ENCODE data around the gene CD80. TPM values are rescaled to one million over a fixed set of nuclear protein-coding genes. Genes with fewer than 3 reads are reported as not detected.

Gene CD80
- total RNA-seq, 4 donors from 2014 or later = 2.4 to 13.8 TPM; not detected in 2

DNA sequence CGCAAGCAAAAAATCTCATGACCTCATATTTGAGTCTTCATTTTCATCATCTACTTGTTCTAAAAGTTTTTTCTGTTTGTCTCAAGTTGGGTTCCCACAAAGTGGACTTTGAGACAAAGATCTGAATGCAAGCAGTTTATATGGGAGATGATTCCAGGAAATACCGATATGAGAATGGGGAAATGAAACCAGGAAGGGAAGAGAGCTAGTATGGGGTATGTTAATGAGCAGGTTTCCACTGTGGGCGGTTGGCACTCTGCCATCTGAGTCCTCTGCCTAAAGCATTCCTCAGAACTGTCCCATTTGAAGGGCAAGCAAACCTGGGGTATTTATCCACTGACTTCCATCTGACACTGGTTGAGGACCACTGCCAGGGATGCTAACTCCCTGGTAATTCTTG is 28.7 kb upstream of the CD80 start:
- Histone ChIP-seq H3K9me3 (no peaks in the 10 kb centered on the region), H3K4me3 (no peak overlapping the region), H3K36me3 (no peaks in the 10 kb centered on the region), H3K27ac (no peak overlapping the region), H3K4me1 (no peaks in the 10 kb centered on the region), H3K27me3 (no peaks in the 10 kb centered on the region)
- peak; percentile 63 for DNase-seq
- TF ChIP-seq, protein P1, sequence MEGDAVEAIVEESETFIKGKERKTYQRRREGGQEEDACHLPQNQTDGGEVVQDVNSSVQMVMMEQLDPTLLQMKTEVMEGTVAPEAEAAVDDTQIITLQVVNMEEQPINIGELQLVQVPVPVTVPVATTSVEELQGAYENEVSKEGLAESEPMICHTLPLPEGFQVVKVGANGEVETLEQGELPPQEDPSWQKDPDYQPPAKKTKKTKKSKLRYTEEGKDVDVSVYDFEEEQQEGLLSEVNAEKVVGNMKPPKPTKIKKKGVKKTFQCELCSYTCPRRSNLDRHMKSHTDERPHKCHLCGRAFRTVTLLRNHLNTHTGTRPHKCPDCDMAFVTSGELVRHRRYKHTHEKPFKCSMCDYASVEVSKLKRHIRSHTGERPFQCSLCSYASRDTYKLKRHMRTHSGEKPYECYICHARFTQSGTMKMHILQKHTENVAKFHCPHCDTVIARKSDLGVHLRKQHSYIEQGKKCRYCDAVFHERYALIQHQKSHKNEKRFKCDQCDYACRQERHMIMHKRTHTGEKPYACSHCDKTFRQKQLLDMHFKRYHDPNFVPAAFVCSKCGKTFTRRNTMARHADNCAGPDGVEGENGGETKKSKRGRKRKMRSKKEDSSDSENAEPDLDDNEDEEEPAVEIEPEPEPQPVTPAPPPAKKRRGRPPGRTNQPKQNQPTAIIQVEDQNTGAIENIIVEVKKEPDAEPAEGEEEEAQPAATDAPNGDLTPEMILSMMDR (IDR thresholded peaks at IDR 0.05) = no peak
- no peak for TF ChIP-seq POLR2AphosphoS5 (IDR thresholded peaks at IDR 0.05)
- in situ Hi-C loops (cut with MboI; ENCODE audit: low pct_ligation_motif_present in 1 of 4, low pct_unique_long_range_greater_than_20kb in 1 of 4, low sequenced_read_pairs in 3 of 4) = no loop called here
- intact Hi-C loops (cut with DNase I; ENCODE audit: low total_unique reads) = no loop called here
- WGBS, 2 donors (ENCODE audit: low coverage in 1 of 2) = 40 to 49% methylated on average over 3 of the region's 3 CpGs

DNA sequence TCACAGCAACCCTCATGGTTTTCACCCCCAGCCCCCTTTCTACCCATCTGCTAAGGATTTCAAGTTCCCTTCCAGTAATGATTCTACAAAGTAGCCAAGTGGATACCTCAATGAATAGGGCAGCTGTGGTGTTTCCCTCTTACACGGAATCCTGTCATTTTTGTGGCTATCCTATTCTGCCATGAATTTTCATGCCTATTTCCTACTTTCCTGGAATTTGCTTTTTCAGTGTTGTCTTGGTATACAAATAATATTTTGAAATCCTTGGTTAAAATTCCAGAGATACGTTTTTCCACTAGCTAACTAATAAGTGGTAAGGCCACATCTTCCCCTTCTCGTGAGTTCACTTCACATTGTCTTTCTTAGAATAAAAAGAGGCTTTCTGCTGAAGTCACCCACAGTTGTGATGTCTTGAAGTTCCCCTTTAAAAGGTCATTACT is 27.3 kb upstream of the CD80 start:
- TF ChIP-seq, protein P1 (IDR thresholded peaks at IDR 0.05) = no peak
- TF ChIP-seq EP300 (IDR thresholded peaks at IDR 0.05; ENCODE audit: low read depth) (no peak), POLR2A (IDR thresholded peaks at IDR 0.05) (no peak), POLR2AphosphoS5 (IDR thresholded peaks at IDR 0.05) (no peak)
- in situ Hi-C loops (cut with MboI; ENCODE audit: low pct_ligation_motif_present in 1 of 4, low pct_unique_long_range_greater_than_20kb in 1 of 4, low sequenced_read_pairs in 3 of 4) = no loop called here
- WGBS, 2 donors (ENCODE audit: low coverage in 1 of 2) = 62 to 73% methylated on average over 3 of the region's 3 CpGs
- Histone ChIP-seq H3K27ac (no peak overlapping the region), H3K9me3 (no peaks in the 10 kb centered on the region), H3K4me3 (no peak overlapping the region), H3K27me3 (no peaks in the 10 kb centered on the region), H3K4me1 (no peaks in the 10 kb centered on the region), H3K36me3 (no peaks in the 10 kb centered on the region)
- no peak for DNase-seq
- intact Hi-C loops (cut with DNase I; ENCODE audit: low total_unique reads) = no loop called here

DNA sequence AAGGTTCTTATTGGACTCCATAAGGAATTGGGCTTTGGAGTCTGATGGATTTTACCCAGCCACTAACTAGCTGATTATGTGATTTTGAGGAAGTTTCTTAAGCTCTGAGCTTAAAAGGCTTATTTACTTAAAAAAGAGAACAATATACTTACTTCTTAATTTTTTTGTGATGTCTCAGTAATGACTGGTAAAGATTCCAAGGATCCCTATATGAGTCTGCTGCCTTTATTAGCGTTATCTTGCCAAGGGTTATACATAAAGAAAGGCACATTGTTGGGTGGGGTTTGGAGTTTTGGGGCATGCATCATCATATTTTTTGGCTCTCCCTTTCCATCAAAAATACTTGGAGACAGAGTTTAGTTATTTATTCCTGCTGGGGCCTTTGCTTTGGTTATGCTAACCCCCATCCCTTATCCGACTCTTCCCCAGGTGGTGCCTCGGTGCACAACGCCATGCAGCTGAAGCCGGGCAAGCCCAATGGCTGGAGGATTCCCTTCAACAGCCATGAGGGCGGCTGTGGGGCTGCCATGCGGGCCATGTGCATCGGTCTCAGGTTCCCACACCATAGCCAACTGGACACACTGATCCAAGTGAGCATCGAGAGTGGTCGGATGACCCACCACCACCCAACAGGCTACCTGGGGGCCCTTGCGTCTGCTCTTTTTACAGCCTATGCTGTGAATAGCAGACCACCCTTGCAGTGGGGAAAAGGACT is 26.6 kb upstream of the CD80 start:
- H3K27me3 ChIP-seq = no peaks in the 10 kb centered on the region
- no peaks in the 10 kb centered on the region for H3K36me3 ChIP-seq
- no peak overlapping the region for H3K27ac ChIP-seq
- intact Hi-C loops (cut with DNase I; ENCODE audit: low total_unique reads) = no loop called here
- no peak overlapping the region for H3K4me3 ChIP-seq
- in situ Hi-C loops (cut with MboI; ENCODE audit: low pct_ligation_motif_present in 1 of 4, low pct_unique_long_range_greater_than_20kb in 1 of 4, low sequenced_read_pairs in 3 of 4) = no loop called here
- no peak for DNase-seq
- 96 to 100% methylated on average over 1 to 11 of the region's 11 CpGs for WGBS, 2 donors (ENCODE audit: low coverage in 1 of 2)
- H3K9me3 ChIP-seq = no peaks in the 10 kb centered on the region
- TF ChIP-seq EP300 (IDR thresholded peaks at IDR 0.05; ENCODE audit: low read depth) (no peak), POLR2A (IDR thresholded peaks at IDR 0.05) (no peak), POLR2AphosphoS5 (IDR thresholded peaks at IDR 0.05) (no peak)
- TF ChIP-seq, protein P1 (IDR thresholded peaks at IDR 0.05) = no peak
- no peaks in the 10 kb centered on the region for H3K4me1 ChIP-seq

DNA sequence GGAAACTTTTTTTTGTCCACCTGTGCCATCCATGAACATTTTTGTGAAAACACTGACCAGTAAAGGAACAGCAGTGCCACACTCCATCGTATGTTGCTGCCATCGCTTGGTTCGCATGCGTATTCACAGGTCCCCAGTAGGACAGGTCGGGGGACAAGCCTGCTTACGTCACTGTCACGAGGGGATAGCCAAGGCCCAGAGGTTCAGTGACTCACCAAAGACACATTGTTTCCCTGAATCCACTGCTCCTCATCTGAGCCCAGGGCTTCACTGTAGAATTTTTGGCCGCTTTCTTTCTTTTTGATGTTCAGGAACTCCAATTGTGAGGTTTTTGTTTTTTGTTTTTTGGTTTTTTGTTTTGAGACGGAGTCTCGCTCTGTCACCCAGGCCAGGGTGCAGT is 25.8 kb upstream of the CD80 start:
- no peak for DNase-seq
- TF ChIP-seq POLR2A (IDR thresholded peaks at IDR 0.05) (no peak), POLR2AphosphoS5 (IDR thresholded peaks at IDR 0.05) (no peak)
- TF ChIP-seq, protein P1 (IDR thresholded peaks at IDR 0.05) = no peak
- in situ Hi-C loops (cut with MboI; ENCODE audit: low pct_ligation_motif_present in 1 of 4, low pct_unique_long_range_greater_than_20kb in 1 of 4, low sequenced_read_pairs in 3 of 4) = no loop called here
- no peaks in the 10 kb centered on the region for H3K27me3 ChIP-seq
- intact Hi-C loops (cut with DNase I; ENCODE audit: low total_unique reads) = no loop called here
- no peaks in the 10 kb centered on the region for H3K36me3 ChIP-seq
- peaks cover 0 to 5% (median 4%) of the 10 kb centered on the region in 4 donors for H3K4me1 ChIP-seq
- H3K27ac ChIP-seq = no peak overlapping the region
- 95 to 98% methylated on average over 8 to 10 of the region's 10 CpGs for WGBS, 2 donors (ENCODE audit: low coverage in 1 of 2)
- no peak overlapping the region for H3K4me3 ChIP-seq
- H3K9me3 ChIP-seq = no peaks in the 10 kb centered on the region

All from transverse colon (tissue), 4 donors.